NT2/D1 (cell line): Measurements from ENCODE around the gene PCNX1.

ENCODE experiments used
- YY1 ChIP-seq: IDR thresholded peaks from 2 replicates; pipeline ENCODE4 v1.6.1; 2011; ENCODE audit not compliant: insufficient read length, insufficient read depth
- ZNF274 ChIP-seq: IDR thresholded peaks from 2 replicates; pipeline ENCODE4 v1.6.1; 2011; ENCODE audit warnings: mild to moderate bottlenecking, low read depth, low read length

DNA sequence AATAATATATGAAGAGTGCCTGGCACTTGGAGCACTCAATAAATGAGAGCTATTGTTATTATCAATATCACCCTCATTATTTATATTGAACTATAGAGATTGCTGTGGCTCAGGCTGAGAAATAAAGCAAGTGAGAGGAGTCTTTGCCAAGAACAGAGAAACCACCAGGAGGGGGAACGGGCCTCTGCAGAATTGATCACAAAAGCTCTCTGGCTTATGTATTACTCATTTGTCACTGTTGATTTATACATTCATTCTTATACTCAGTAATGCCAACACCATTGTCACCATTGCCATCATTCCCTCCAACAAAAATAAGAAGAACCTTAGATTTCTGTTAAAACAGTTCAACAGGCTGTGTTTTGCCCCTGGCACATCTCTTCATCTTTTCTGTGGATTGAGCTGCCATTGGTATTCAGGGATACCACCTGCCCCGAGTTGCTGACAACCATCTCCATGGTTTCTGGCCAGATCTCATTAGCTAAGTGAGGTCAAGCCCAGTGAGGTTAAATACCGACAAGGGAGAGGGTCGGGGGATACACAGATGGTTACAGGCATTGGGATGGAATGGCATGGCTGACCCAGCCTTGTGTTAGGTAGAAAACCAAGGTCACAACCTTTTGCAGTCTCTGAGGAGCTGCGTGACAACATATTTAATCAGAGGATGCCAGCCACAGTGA lies 21.8 kb upstream of the PCNX1 start:
- no peak for TF ChIP-seq ZNF274
- TF ChIP-seq YY1: no peak
